Measurements from ENCODE around the gene MSH2.
"Not testable (repeated sequence)": the region's sequence is repeated elsewhere in the genome, so short reads cannot be mapped to it uniquely, and the experiment has no call there.

Gene MSH2

DNA sequence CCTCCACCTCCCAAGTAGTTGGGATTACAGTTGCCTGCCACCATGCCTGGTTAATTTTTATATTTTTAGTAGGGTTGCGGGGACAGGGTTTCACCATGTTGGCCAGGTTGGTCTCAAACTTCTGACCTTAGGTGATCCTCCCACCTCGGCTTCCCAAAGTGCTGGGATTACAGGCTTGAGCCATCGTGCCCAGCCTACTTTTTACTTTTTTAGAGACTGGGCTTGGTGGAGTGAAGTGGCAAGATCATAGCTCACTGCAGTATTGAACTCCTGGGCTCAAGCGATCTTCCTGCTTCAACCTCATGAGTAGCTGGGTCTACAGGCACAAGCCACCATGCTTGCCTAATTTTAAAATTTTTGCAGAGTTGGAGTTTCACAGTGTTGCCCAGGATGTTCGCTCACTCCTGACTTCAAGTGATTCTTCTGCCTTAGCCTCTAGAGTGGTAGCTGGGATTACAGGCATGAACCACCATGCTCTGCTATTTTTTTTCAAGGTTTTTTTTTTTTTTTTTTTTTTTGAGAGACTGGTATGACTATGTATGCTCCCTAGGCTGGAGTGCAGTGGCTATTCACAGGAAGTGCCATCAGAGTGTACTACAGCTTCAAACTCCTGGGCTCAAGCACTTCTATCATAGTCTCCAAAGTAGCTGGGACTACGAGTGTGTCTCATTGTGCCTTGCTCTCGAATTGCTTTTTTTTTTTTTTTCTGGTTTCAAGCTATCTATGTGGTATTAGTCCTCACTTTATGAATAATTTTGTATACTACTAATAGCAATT is 11.9 kb downstream of the MSH2 start:
- no peak for DNase-seq

DNA sequence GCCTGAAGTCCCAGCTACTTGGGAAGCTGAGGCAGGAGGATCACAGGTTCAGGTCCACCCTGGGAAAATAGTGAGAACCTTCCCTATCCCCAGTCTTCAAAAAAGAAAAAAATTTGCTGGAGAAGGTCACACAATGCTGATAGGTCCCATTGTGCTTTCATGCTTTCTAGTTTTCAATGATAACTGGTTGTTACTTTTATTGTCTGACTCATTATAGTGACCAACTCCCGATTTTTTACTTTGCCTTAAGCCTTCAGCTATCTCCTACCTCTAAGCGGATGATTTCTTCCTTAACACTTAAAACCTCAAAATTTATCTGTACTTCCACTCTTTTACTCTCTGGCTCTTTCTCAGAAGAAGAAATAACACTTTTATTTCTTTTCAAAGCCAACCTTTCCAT is 17.3 kb downstream of the MSH2 start:
- no peak for DNase-seq

- not testable (repeated sequence) for DNase-seq
Observed at GRCh38 chr2:47420683-47421082, 17.7 kb downstream of the MSH2 start.

DNA sequence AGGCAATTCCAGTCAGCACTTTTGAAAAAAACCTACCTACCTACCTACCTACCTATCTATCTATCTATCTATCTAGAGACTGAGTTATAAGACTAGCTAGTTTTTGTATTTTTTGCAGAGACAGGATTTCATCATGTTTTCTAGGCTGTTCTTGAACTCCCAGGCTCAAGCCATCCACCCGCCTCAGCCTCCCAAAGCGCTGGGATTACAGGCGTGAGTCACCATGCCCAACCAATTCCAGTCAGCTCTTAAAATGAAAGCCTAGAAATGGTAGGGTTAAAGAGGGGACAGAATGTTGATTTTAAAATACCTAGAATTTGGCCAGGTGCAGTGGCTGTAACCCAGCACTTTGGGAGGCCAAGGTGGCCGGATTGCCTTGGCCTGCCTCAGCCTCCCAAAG is 19.1 kb downstream of the MSH2 start:
- no peak for DNase-seq

- DNase-seq, result no peak
Observed at GRCh38 chr2:47422560-47422959, 19.6 kb downstream of the MSH2 start.

GRCh38 chr2:47426786-47427185 is 23.8 kb downstream of the MSH2 start:
- no peak for DNase-seq

GRCh38 chr2:47429795-47430194 is 26.8 kb downstream of the MSH2 start:
- no peak for DNase-seq

DNA sequence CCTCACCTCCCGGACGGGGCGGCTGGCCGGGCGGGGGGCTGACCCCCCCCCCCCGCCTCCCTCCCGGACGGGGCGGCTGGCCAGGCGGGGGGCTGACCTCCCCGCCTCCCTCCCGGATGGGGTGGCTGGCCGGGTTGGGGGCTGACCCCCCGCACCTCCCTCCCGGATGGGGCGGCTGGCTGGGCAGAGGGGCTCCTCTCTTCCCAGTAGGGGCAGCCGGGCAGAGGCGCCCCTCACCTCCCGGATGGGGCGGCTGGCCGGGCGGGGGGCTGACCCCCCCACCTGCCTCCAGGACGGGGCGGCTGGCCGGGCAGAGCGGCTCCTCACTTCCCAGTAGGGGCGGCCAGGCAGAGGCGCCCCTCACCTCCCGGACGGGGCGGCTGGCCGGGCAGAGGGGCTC is 30.1 kb downstream of the MSH2 start:
- not testable (repeated sequence) for DNase-seq

DNA sequence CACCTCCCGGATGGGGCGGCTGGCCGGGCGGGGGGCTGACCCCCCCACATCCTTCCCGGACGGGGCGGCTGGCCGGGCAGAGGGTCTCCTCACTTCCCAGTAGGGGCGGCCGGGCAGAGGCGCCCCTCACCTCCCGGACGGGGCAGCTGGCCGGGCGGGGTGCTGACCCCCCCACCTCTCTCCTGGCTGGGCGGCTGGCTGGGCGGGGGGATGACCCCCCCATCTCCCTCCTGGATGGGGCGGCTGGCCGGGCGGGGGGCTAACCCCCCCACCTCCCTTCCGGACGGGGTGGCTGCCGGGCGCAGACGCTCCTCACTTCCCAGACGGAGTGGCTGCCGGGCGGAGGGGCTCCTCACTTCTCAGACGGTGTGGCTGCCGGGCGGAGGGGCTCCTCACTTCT is 30.5 kb downstream of the MSH2 start:
- not testable (repeated sequence) for DNase-seq

- DNase-seq, result peak; percentile 31
Observed at GRCh38 chr2:47437287-47437686, 34.3 kb downstream of the MSH2 start.

- no peak for DNase-seq
Observed at GRCh38 chr2:47438106-47438505, 35.1 kb downstream of the MSH2 start.

DNA sequence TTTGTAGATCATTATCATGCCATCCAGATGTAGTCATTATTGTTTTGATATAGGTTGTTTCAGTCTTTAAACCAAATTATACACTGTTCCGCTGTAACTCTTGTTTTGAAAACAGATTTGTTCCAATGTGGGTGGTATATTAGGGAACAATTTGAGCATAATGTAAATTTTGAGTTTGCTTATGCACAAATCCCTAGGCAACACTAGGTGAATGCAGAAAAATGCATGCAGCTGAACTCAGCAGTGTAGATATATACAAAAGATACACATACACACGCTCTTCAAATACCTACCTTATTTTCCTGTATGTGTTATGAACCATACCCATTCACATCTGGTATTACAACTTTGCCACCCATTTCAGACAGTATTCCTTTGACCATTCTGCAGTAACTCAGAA is 35.8 kb downstream of the MSH2 start:
- DNase-seq, result no peak

DNA sequence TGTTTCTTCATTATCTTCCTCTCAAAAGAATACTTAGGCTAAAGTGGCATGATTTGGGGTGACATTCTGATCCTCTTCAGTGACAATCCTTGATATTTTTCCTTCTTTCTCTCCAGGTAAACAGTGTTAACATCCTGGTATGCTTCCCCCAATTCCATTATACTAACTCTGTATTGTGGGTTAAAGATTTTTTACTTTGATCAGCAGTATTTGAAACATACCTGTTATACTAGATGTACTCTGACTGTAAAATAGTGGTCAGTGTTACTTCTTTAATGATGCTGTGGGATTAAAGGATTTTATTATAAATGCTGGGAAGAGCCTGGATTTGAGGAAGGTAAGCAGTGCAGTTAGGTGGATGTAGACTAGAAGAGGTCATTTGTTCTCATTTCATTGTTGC is 48.8 kb downstream of the MSH2 start:
- no peak for DNase-seq

- DNase-seq, result no peak
Observed at GRCh38 chr2:47452761-47453160, 49.8 kb downstream of the MSH2 start.

DNA sequence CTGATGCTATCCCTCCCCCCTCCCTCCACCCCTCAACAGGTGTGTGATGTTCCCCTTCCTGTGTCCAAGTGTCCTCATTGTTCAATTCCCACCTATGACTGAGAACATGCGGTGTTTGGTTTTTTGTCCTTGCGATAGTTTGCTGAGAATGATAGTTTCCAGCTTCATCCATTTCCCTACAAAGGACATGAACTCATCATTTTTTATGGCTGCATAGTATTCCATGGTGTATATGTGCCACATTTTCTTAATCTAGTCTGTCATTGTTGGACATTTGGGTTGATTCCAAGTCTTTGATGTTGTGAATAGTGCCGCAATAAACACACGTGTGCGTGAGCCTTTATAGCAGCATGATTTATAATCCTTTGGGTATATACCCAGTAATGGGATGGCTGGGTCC is 51.9 kb downstream of the MSH2 start:
- not testable (repeated sequence) for DNase-seq

DNA sequence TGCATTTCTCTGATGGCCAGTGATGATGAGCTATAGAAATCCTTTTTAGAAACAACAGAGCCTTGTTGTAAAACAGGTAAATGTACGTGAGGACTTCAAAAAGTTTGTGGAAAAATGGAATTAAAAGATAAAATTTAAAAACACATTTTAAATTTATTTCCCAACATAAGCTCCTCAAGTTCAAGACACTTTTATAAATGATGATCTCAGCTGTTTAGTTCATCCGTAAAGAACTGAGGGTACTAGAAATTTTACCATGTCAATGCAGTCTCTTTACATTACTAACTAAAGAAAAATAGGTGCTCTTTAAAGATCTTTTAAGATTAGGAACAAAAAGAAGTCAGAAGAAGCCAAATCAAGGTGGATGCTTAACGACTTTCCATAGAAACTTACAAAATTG is 52.5 kb downstream of the MSH2 start:
- DNase-seq, result no peak

- no peak for DNase-seq
Observed at GRCh38 chr2:47456851-47457250, 53.9 kb downstream of the MSH2 start.

DNA sequence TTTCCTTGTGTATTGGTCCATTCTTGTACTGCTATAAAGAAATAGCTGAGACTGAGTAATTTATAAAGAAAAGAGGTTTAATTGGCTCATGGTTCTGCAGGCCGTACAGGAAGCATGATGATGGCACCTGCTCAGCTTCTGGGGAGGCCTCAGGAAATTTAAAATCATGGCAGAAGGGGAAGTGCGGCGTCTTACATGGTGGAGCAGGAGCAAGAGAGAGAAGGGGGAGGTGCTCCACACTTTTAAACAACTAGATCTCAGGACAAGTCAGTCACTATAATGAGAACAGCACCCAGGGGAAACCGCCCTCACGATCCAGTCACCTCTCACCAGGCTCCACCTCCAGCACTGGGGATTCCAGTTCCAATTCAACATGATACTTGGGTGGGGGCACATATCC is 54.3 kb downstream of the MSH2 start:
- DNase-seq, result no peak

GRCh38 chr2:47459021-47459420 is 56.1 kb downstream of the MSH2 start:
- peak; percentile 46 for DNase-seq

DNA sequence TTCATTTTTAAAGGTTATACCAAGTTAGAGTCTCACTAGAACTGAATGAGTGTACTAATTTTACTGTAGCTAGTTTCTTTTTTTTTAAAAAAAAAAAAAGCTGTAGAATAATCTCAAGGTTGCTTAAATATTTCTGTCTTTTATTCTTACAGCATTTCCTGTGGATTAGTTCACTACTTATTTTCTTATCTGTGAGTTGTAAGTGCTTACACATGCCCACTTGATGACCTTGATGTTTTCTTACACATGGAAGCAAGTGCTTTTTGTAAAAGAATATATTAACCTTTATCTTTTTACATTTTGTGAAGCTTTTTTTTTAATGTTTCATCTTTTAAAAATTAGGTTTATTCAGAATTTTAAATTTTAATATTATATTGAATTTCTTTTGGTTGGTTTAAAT is 57.8 kb downstream of the MSH2 start:
- DNase-seq, result no peak

- no peak for DNase-seq
Observed at GRCh38 chr2:47471429-47472116, 68.6 kb downstream of the MSH2 start.

- no peak for DNase-seq
Observed at GRCh38 chr2:47479863-47480262, 76.9 kb downstream of the MSH2 start.

- DNase-seq, result no peak
Observed at GRCh38 chr2:47483191-47483590, 80.2 kb downstream of the MSH2 start.

DNA sequence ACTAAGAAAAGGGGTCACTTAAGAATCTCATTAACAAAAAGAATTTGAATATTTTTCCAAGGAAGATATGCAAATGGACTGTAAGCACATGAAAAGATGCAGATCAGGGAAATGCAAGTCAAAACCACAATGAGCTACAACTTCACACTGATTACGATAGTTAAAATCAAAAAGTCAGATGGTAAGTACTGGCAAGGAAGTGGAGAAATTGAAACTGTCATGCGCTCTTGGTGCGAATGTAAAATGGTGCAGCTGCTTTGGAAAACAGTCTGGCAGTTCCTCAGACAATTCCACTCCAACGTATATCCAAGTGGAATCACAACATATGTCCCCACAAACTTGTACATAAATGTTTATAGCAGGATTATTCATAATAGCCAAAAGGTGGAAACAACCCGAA is 81.4 kb downstream of the MSH2 start:
- DNase-seq, result no peak

- no peak for DNase-seq
Observed at GRCh38 chr2:47485177-47485576, 82.2 kb downstream of the MSH2 start.
